Adipose tissue (tissue), 3 donors: ENCODE data around the gene HTR3B. TPM values are rescaled to one million over a fixed set of nuclear protein-coding genes. Genes with fewer than 3 reads are reported as not detected.
"Not testable (repeated sequence)": the region's sequence is repeated elsewhere in the genome, so short reads cannot be mapped to it uniquely, and the experiment has no call there.

Source experiments
- H3K27ac ChIP-seq: one replicate; pipeline ENCODE4 v1.5.1; 2013; ENCODE audit warnings: low read depth, low read length
- WGBS, 3 donors: extraction: QIAGEN DNeasy Blood & Tissue Kit; methylation state at CpG; one replicate each; pipeline ENCODE4 v1.1.7; 2013; 5-methylcytosine and 5-hydroxymethylcytosine counted together
- polyA plus RNA-seq, 3 donors: library from polyadenylated mRNA; stranded (reverse); fragments of 200-250 nt; gene quantifications; one replicate each; pipeline ENCODE4 v1.2.3, GENCODE V29; 2013
- donor health status: healthy with polysubstance abuse.
- donor health status: Bipolar disorder and iron deficiency.
- donor health status: healthy.

HTR3B gene
- polyA plus RNA-seq, 3 donors, result not detected

DNA sequence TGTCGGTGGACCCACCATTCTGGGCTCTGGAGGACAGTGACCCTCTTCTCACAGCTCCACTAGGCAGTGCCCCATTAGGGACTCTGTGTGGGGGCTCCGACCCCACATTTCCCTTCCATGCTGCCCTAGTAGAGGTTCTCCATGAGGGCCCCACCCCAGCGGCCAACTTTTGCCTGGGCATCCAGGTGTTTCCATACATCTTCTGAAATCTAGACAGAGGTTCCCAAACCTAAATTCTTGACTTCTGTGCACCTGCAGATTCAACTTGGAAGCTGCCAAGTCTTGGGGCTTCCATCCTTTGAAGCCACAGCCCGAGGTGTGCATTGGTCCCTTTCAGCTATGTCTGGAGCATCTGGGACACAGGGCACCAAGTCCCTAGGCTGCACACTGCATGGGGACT lies 25.1 kb upstream of the HTR3B start:
- WGBS, 3 donors, result 89 to 99% (median 92%) methylated on average over 4 of the region's 4 CpGs
- not testable (repeated sequence) for H3K27ac ChIP-seq

- H3K27ac ChIP-seq, result no peak overlapping the region
- 81 to 82% (median 81%) methylated on average over 4 of the region's 4 CpGs for WGBS, 3 donors
Measured at GRCh38 chr11:113880971-113881370, 23.6 kb upstream of the HTR3B start.

GRCh38 chr11:113881856-113882255 lies 22.7 kb upstream of the HTR3B start:
- no peak overlapping the region for H3K27ac ChIP-seq
- 79 to 89% (median 80%) methylated on average over 1 of the region's 1 CpG for WGBS, 3 donors

GRCh38 chr11:113884361-113884836 lies 20.2 kb upstream of the HTR3B start:
- H3K27ac ChIP-seq, result no peak overlapping the region
- 69 to 80% (median 77%) methylated on average over 7 of the region's 7 CpGs for WGBS, 3 donors

GRCh38 chr11:113885897-113886296 lies 18.7 kb upstream of the HTR3B start:
- no peak overlapping the region for H3K27ac ChIP-seq
- WGBS, 3 donors, result 53 to 80% (median 70%) methylated on average over 6 of the region's 6 CpGs

- H3K27ac ChIP-seq, result no peak overlapping the region
Measured at GRCh38 chr11:113888848-113889247, 15.7 kb upstream of the HTR3B start.

DNA sequence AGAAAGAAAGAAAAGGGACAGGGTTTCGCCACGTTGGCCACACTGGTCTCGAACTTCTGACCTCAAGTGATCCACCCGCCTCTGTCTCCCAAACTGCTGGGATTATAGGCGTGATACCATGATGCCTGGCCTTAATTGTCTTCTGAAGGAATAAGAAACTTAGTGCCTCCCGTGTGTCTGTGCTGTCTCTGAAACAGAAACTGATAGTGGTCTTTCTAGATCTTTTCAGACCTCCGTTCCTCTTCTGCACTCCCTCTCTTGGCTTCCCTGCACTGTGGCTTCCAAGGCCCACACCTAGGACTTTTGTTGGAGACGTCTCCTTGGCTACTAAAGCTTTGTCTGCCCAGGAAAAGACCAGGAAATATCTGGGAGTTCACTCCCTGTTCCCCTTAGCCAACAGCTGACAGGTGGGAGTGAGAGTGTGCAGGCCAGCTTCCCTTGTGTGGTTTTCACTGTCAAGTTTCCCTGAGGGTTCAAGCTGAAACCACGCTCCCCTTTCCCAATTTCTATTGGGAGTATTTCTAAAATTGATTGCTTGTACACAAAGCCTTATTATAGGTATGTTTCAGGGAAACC lies 10.1 kb upstream of the HTR3B start:
- no peak overlapping the region for H3K27ac ChIP-seq
- WGBS, 3 donors, result 58 to 73% (median 59%) methylated on average over 9 of the region's 9 CpGs

DNA sequence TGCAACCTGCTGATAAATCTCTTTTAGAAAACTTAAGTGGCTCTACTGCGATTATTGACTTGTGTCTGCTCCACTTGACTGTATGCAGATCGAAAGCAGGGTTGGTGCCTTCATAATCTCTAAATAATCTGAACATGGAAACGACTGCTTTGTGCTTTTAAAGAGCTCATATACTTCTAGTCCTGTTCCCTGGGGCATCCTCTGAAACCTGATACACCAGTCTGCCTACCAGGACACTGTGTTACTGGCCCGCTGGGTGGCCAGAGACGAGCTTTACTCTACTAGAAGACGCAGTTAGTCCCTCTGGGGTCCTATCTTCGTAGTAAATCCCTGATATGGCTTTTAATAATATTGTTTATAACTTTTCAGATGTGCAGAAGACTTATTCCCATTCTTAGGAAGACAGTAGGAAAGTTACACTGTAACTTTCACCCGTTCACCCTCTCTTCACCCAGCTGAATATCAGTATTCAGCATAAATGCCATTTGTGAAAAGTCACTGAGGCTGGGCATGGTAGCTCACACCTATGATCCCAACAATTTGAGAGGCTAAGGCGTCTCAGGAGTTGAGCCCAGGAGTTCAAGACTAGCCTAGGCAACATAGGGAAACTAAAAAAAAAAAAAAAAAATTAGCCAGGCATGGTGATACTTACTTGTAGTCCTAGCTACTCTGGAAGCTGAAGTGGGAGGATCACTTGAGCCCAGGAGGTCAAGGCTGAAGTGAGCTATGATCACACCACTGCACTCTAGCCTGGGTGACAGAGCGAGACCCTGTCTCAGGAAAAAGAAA lies 9.0 kb upstream of the HTR3B start:
- no peak overlapping the region for H3K27ac ChIP-seq
- WGBS, 3 donors, result 50 to 73% (median 65%) methylated on average over 10 of the region's 10 CpGs

GRCh38 chr11:113896156-113896879 lies 8.3 kb upstream of the HTR3B start:
- WGBS, 3 donors, result 22 to 26% (median 26%) methylated on average over 10 of the region's 10 CpGs
- no peak overlapping the region for H3K27ac ChIP-seq

DNA sequence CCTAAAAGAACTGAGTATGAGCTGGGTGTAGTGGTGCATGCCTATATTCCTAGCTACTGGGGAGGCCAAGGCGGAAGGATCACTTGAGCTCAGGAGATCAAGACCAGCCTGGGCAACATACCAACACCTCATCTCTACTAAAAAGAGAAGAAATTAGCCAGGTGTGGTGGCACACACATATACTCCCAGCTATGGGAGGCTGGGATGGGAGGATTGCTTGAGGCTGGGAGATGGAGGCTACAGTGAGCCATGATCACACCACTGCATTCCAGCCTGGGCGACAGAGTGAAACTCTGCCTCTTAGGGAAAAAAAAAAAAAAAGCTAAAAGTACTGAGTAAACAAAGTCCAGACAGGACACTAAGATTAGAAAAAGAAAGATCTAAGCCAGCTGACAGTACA lies 3.5 kb upstream of the HTR3B start:
- H3K27ac ChIP-seq, result no peak overlapping the region
- WGBS, 3 donors, result 84 to 90% (median 86%) methylated on average over 2 of the region's 2 CpGs

GRCh38 chr11:113906038-113906437 lies 1.4 kb downstream of the HTR3B start:
- 17 to 70% (median 61%) methylated on average over 4 of the region's 4 CpGs for WGBS, 3 donors
- no peak overlapping the region for H3K27ac ChIP-seq

DNA sequence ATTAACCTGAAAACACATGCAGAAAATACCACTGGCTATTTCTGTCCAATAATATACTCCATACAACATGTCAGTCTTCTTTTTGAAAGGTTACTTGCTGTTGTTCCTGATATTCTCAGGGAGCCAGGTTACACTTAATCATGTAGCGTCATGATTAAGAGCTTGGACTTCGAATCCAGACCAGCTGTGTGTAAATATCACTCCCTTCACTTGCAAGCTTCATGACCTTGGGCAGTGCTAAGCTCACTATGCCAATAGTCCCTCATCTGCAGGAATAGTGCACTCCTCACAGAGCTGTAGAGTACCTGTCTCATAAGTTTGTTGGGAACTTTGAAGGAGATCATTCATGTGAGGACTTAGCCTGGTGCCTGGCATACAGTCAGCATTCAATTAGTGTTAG lies 1.9 kb downstream of the HTR3B start:
- H3K27ac ChIP-seq, result no peak overlapping the region
- 31 to 74% (median 72%) methylated on average over 2 of the region's 2 CpGs for WGBS, 3 donors

- H3K27ac ChIP-seq, result no peak overlapping the region
- 24 to 60% (median 59%) methylated on average over 1 of the region's 1 CpG for WGBS, 3 donors
Measured at GRCh38 chr11:113907152-113907551, 2.6 kb downstream of the HTR3B start.

GRCh38 chr11:113907681-113908080 lies 3.1 kb downstream of the HTR3B start:
- H3K27ac ChIP-seq, result no peak overlapping the region
- WGBS, 3 donors, result 72 to 88% (median 73%) methylated on average over 8 of the region's 8 CpGs

GRCh38 chr11:113908098-113908497 lies 3.5 kb downstream of the HTR3B start:
- 72 to 82% (median 75%) methylated on average over 9 of the region's 9 CpGs for WGBS, 3 donors
- no peak overlapping the region for H3K27ac ChIP-seq

DNA sequence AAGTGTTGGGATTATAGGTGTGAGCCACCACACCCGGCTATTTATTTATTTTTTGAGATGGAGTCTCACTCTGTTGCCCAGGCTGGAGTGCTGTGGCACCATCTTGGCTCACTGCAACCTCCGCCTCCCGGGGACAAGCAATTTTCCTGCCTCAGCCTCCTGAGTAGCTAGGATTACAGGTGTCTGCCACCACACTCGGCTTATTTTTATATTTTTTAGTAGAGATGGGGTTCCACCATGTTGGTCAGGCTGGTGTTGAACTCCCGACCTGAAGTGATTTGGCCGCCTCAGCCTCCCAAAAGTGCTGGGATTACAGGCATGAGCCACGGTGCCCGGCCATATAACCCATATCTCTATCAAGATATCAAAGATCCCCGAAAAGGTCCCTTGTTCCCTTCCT lies 6.9 kb downstream of the HTR3B start:
- H3K27ac ChIP-seq, result not testable (repeated sequence)
- 93 to 95% (median 94%) methylated on average over 9 of the region's 9 CpGs for WGBS, 3 donors

DNA sequence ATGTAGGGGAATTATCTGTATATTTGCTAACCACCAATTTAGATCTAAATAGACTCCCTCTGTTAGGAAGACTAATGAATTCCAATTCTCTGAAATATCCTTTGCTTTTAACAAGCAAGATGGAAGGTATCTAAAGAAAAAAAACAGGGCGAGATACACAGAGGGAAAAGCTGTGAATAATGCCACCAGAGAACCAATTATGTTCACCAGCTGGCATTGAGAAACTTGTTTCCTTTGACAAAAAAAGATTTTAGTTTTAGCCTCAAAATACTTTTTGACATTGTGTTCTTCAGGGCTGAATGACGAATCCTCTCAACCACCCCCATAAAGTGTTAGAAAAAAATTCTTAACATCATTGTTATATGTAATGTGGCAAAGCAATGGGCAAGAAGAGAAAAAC lies 19.0 kb downstream of the HTR3B start:
- 74 to 83% (median 83%) methylated on average over 2 of the region's 2 CpGs for WGBS, 3 donors
- no peak overlapping the region for H3K27ac ChIP-seq

DNA sequence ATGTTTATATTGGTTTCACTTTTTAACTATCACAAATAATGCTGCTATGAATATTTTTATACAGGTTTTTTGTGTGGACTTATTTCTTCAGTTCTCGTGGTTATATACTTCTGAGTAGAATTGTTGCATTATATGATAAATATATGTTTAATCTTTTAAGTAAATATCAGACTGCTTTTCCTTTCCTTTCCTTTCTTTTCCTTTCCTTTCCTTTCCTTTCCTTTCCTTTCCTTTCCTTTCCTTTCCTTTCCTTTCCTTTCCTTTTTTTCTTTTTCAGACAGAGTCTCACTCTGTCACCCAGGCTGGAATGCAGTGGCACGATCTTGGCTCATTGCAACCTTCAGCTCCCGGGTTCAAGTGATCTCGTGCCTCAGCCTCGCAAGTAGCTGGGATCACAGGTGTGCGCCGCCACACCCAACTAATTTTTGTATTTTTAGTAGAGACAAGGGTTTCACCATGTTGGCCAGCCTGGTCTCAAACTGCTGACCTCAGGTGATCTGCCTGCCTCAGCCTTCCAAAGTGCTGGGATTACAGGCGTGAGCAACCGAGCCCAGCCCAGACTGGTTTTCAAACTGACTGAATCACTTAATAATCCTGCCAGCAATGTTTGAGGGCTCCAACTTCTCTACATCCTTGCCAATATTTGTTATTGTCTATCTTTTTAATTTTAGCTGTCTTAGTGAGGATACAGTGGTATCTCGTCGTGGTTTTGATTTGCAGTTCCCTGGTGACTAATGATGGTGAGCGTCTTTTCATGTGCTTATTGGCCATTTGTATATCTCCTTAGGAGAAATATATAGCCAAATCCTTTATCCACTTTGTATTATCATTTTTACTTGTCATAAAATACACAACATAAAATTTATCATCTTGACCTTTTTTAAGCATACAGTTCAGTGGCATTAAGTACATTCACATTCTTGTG lies 21.9 kb downstream of the HTR3B start:
- WGBS, 3 donors, result 67 to 75% (median 69%) methylated on average over 12 of the region's 12 CpGs
- no peak overlapping the region for H3K27ac ChIP-seq
